Pons (tissue), 1 donor: ENCODE measurements around the gene GFOD2.
"Not testable (repeated sequence)": the region's sequence is repeated elsewhere in the genome, so short reads cannot be mapped to it uniquely, and the experiment has no call there.

ENCODE experiments used
- DNase-seq: peaks from one replicate; pipeline ENCODE4 v3.0.0-alpha.2; 2016; ENCODE audit warnings: low spot score

Gene GFOD2, protein sequence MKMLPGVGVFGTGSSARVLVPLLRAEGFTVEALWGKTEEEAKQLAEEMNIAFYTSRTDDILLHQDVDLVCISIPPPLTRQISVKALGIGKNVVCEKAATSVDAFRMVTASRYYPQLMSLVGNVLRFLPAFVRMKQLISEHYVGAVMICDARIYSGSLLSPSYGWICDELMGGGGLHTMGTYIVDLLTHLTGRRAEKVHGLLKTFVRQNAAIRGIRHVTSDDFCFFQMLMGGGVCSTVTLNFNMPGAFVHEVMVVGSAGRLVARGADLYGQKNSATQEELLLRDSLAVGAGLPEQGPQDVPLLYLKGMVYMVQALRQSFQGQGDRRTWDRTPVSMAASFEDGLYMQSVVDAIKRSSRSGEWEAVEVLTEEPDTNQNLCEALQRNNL

DNA sequence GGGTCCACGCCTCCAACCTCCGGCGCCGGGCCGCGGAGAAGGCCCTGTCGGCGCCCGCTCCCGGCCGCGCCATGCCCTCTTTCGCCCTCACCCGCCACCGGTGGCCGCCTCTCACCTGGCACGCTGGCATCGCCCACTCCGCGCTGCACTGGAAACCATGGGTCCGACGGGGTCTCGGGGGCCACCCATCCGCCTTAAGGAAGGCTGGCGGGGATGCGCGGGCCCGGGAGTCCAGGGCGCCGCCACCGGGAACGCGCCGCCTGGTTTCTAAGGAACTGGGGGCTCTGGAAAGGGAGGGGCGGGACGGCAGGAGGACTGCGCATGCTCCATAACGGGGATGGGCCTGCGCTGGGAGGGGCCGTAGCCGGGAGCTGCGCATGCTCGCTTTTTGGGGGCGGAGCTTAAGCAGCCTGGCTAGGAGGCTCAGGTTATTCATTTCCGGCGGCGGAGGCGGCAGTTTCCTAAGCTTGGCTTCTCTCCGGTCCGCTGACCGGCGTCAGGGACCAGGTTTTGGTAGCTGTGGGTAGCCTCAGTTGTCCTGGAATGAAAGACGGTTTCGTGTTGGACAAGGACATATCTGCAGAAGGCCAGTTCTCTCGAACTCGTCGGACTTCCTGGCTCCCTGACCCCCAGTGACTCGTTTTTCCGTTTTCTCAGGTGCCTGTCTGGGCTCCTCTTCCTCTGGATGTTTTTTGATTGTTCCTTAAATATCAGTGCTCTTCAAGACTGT, at the start of gene GFOD2:
GFOD2 (minus strand) TSS at position 269 of the 730 bp plus-strand sequence. CDS start 33,601 bp downstream, outside the sequence.
- DNase-seq: peak; percentile 93

DNA sequence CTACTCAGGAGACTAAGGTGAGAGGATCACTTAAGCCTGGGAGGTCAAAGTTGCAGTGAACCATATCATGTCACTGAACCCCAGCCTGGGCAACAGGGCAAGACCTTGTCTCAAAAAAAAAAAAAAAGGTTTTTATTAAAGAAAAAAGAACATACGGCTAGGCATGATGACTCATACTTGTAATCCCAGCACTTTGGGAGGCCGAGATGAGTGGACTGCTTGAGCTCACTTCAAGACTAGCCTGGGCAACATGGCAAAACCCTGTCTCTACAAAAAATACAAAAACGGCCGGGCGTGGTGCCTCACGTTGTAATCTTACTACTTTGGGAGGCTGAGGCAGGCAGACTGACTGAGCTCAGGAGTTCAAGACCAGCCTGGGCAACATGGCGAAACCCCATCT, 48.8 kb upstream of the GFOD2 start:
- no peak for DNase-seq

DNA sequence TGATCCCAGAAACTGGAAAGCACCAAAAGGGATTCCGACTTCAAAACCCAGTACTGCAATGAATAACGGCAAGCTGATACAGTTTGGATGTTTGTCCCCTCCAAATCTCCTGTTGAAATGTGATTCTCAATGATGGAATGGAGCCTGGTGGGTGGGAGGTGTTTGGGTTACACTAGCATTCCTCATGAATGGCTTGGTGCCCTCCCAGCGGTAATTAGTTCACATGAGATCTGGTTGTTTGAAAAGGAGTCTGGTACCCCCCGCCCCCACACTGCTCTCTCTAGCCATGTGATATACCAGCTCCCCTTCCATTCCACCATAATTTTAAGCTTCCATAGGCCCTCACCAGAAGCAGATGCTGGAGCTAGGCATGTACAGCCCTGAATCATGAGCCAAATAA, 47.2 kb upstream of the GFOD2 start:
- DNase-seq: no peak

DNA sequence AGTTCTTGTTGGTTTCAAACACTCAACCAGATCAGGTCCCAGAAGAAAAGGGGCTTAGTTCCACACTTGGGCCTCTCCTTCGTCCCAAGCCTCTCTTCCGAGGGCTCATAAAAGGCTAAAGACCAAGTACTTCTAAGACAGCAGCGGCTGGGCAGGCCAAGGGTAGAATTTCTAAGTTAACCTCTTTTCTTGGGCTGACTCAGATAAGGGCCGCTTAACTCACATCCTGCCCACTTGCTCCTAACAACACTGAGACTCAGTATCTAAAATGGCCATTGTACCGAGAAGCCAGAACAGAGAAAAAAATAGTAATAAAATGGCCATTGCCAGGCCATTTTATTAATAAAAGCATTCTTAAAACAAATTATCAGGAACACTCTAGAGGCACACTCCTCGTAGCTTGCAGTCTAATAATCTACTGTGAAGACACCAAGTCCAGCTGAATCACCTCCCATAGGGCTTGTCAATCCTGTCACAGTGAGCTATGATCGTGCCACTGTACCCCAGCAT, 45.1 kb upstream of the GFOD2 start:
- no peak for DNase-seq

DNA sequence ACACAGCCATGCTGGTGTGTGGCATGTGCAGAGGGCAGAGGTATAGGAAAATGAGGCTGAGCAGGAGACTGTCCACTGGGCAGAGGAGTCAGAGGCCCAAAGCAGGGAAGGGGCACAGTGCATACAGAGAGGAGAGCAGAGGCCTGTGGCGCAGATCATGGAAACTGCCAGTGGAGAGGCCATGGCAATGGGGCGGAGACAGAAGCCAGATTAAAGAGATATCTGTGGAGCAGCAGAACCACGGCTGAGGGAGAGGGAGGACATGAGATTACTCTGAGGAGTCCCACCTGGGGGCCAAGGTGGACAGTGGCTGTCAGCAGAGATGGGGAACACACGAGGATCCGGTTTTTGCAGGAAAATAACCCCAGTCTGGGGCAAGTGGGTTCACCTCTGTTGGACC, 44.0 kb upstream of the GFOD2 start:
- DNase-seq: no peak

DNA sequence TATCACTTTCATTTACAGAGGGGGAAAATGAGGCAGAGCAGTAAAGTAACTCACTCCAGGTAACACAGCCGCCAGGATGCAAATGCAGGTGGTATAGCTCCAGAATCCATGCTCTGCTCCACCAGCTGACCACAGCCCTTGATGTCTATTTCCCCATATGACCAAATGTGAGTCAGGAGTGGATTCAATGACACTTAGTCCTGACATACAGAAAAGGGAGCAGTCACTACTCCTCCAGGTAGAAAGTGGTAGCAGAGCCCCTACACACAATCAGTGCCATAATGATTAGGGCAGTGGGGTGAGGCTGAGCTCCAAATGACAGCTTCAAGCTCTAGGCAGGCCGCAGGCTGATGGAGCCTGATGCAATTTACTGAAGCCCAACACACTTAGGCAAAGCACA, 43.3 kb upstream of the GFOD2 start:
- no peak for DNase-seq

DNA sequence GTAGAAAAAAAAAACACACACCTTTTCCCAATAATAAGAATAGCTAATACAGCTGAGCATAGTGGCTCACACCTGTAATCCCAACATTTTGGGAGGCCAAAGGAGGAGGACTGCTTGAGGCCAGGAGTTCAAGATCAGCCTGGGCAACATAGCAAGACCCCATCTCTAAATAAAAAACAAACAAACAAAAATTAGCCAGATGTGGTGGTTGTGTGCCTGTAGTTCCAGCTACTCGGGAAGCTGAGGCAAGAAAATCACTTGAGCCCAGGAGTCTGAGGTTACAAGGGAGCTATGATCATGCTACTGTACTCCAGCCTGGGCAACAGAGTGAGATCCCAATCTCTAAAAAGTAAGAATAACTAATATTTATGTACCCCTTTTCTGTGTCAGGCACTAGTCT, 42.8 kb upstream of the GFOD2 start:
- no peak for DNase-seq

DNA sequence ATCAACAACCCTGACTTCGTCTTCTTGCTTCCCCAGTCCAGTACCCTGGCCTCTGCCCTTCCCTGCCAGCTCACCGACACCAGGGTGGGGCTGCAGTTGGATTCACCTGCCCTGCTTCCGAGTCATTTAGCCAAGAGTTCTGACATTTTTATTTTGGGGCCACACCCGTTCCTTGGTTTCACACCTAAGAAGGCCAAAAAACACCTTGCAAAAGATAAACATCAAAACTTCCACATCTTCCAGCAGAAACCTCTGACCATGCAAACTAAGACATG, 41.8 kb upstream of the GFOD2 start:
- no peak for DNase-seq

DNA sequence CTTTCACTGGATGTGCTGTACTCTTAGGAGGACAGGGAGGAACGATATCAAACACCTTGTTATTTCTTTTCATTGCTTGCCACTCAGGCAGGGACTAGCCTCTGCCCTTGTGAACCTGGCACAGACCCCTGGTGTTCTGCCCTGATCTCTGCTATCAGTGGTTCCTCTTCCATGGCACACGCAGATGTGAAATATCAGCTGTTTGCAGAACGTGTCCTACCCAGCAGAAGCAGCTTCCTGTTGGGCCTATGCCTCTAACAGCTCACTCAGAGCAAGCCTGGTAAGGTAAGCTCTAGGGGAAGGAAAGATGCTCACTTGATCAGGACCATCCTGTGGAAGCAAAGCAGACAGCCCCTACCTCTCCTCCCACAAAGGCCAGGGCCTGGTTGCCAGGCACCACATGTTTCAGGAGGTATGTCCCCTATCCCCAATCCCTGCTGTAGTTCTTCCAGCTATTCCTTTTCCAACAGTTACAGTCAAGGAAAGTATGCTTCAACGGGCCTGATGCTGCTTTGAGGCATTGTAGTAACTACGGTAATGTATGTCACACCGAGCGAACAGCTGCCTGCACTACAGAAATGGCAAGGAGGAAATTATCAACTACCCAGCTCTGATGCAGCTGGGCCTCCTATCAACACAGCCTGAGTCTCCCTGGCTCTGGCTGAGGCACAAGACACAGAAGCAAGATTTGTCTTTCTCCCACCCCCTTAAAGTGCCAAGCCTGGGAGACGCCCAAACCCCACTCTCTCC, 41.3 kb upstream of the GFOD2 start:
- no peak for DNase-seq

DNA sequence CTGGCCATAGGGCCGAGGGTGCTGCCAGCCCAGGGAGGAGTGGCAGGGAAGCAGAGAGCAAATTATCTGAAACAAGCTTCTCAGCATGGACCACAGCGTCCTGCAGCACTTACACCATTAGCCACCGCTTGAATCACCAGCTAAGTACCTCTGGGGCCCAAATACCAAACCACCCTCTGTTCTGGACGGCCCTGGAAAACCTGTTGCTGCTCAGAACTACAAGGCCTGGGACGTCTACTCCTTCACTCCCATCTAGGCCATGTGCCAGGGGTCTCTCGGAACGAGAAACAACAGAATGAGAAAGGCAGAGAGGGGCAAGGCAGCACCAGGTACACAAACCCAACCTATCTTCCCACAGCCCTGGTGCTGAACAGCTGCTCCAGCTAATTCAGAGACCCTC, 39.9 kb upstream of the GFOD2 start:
- no peak for DNase-seq

DNA sequence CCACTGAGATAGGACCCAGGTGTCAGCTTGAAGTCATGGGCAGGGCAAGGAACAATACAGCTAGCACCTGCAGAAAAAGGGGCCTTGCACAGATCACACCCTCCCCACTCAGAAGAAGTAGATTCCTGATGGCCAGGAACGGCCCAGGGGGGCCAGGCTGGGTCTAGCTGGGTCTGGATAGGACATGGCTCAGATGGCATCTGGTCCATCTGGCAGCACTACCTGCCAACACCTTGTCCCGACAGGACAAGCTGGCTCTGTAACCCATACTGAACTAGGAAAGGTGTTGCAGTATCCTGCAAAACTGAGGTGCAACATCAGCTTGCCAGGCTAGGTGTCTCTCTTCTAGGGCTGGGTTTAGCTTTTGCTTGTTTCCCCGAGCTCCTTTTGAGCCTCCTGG, 38.9 kb upstream of the GFOD2 start:
- no peak for DNase-seq

DNA sequence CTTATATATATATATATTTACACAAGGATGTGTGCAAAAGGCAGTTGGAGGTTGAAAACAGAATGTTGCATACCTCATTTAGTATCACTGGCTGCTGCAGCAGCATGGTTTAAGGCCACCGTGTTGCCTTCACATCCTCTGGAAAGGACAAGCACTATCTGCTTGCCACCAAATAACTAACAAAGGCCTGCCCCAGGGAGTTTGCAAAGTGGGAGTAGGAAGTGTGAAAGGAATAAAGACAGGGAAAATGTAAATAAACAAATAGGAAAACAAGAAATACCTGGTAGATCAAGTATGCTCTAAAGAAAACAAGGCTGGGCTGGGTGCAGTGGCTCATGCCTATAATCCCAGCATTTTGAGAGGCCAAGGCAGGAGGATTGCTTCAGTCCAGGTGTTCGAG, 33.5 kb upstream of the GFOD2 start:
- no peak for DNase-seq

DNA sequence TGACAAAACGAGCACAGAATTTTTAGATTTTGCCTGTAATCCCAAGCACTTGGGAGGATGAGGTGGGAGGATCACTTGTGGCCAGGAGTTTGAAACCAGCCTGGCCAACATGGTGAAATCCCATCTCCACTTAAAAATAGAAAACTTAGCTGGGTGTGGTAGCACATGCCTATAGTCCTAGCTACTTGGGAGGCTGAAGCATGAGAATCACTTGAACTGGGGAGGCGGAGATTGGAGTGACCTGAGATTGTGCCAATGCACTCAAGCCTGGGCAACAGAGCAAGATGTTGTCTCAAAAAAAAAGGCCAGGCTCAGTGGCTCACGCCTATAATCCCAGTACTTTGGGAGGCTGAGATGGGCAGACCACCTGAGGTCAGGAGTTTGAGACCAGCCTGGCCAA, 32.2 kb upstream of the GFOD2 start:
- not testable (repeated sequence) for DNase-seq

DNA sequence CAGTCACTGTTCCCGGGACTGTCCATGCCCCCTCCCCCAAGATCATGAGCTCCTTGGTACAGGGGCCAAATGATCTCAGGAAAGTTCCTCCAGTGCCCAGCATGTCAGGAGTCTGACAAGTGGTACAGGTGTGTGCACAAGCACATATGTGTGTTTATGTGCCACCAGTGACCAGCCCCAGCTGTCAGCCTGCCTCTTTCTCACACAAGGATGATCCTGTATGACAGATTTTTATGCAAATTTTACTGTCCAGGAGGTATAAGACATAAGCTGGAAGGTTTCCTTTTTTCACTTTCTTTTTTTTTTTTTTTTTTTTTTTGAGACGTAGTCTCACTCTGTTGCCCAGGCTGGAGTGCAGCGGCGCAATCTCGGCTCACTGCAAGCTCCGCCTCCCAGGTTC, 31.4 kb upstream of the GFOD2 start:
- DNase-seq: no peak

DNA sequence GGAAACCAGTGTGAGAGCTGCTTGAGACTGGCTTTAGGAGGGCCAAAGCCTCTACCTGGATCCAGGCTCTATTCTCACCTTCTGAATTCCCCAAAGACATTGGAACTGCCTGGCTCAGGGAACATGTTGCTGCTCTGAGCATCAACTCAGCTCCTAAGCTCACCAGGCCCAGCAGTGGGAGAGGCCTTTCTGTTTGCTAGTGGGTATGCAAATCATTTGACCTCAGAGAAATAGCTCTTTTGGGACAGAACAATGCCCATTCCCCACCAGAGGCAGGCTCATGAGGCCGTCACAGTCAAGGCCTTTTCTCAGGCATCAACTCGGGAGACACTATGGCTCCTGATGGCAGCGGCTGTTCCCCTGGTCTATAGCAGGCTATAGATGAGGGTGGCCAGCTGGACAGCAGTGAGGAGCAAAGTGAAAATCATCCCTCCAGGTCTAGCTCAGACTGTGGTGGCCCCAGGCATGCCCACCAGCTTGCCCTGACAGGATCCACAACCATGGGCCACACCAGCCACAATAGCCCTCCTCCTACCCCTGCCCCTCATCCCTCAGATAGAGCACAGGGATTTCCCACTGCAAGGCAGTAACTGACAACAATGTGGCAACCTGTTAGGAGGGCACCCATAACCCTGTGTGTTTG, 30.4 kb upstream of the GFOD2 start:
- DNase-seq: no peak

DNA sequence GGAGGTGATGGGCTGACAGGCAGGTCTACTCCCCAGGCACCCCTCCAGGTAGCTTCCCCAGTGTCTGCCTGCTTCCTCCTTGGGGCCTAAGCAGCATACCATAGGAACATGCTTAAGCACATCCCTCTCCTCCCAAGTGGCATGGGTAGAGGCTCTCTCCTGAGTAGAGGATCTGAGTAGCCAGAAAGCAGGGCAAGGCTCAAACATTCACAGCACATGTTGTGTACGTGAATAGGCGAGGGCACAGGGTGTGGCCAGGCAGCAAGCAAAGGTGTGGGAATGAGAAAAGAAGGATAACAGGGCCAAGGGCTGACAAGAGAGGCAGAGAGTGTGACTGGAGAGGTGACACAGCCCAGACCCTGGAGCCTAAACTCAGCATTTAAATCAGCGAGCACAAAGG, 29.7 kb upstream of the GFOD2 start:
- no peak for DNase-seq

DNA sequence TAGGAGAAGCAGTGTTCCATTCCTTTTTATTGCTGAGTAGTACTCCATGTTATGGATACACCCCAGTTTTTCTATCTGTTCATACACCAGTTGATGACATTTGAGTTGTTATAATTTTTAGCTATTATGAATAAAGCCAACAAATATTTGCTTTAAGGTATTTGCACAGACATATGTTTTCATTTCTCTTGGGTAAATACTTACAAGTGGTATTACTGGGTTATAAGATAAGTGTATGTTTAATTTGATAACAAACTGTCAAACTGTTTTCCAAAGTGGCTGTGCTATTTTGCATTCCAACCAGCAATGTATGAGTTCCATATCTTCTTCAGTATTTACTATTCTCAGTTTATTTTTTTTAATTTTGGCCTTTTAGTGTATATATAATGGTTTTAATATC, 27.7 kb upstream of the GFOD2 start:
- no peak for DNase-seq

DNA sequence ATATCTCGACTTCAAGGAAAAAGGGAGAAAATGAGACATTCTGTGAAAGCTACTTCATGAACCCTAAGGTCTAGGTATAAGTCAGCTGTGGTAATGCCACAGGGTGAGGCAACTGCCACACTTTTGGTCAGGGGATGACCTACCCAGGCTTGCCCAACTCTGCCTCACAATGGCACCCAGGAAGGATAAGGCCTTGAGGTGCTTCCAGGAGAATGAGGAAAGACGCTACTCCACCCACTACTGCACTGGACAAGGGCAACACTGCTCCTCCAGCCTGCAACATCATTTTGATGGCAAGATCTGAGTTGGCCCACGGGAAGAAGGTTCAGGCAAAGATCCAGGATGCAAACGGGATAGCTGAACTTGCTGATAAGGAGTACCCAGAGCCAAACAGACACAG, 22.0 kb upstream of the GFOD2 start:
- no peak for DNase-seq

DNA sequence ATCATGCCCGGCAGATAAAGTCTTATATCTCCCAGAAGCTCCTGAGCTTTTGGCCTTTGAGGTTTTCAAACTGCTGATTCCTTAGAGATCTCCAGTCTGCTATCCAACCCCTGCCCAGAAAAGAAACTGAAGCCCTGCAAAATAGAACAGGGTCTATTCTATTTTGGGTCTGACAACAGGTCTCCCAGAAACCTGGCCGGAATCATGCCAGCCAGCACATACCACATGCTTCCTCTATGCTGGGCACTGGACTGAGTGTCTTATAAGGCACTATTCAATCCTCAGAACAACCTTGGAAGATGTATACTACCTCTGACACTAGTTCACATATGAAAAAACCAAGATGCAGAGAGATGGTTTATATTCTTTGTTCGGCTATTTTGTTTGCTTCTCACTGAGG, 21.3 kb upstream of the GFOD2 start:
- DNase-seq: no peak

DNA sequence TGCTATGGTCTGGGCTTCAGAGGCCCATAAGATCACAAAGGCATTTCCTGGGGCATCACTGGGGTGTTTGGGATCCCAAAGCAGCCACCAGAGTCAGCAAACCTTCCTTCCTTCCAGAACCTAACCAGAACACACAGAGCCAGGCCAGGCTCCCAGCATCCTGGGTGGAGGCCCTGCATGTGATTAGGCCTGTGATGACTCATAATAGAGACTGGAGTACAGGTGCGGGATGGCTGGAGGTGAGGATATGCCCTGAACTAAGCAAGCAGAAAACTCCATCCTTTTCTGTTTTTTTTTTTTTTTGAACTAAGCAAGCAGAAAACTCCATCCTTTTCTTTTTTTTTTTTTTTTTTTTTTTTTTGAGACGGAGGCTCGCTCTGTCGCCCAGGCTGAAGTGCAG, 17.7 kb upstream of the GFOD2 start:
- DNase-seq: no peak

DNA sequence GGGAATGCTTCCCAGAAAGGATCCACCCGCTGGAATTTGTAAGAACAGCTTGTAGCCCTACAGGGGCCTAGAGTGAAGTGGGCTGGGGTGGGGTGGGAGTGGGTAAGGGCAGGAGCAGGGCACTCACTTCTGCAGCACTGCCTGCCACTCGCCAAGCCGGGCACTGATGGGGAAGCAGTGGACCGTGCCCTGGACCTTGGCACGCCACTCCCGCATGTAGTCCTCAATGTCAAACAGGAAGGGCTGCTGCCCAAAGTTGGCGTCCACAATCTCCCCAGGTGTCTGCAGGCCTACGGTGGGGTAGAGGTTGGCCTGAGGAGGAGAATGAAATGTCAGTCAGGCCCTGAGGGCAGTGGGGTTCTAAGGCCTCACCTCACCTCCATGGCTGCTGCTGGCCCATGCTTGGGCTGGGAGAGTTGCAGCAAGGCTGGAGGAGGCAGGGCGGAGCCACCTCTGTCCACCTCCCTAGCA, 15.7 kb upstream of the GFOD2 start:
- no peak for DNase-seq

DNA sequence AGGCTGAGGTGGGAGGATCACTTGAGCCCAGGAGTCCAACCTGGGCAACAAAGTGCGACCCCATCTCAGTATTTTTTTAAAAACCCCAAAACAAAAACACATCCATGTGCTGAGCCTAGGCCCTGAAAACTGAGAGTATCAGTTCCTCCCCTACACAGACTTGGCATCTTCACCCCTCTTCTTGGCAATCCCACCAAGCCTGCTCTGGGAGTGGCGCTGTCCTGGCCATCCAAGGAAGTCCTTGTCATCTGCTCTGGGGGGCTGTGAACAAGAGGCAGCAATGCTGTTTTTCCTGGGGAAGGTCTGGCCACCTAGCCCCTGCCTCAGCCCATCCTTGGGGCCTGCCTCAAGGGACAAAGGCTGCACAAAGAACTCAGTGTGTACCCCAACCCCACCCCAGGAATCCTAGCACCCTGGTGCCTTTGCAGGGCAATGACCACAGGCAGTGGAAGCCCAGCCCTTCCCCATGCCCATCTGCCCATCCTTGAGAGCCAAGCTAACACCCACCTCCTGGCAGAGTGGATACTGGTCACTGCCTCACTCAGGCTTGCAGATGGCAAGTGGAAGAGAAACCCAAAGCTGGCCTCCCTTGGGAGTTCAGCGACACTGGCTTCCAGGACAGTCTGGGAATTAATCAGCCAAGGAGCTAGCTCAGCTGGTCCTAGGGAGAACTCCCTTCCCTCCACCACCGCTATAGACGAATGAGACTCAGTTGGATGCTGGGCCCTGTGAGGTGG, 14.8 kb upstream of the GFOD2 start:
- no peak for DNase-seq
